Stimulated activated CD8-positive, alpha-beta memory T cell treated with anti-CD3 and anti-CD28 coated beads, Interleukin-4, amount 100 ng/mL, for 48 hours (primary cell): Measurements from ENCODE around the gene STAT3.
"Not testable (repeated sequence)": the region's sequence is repeated elsewhere in the genome, so short reads cannot be mapped to it uniquely, and the experiment has no call there.

Experiments used
- DNase-seq: peaks from one replicate; pipeline ENCODE4 v3.0.0-alpha.2; 2020

STAT3 gene

GRCh38 chr17:42408061-42408460, 19.8 kb upstream of the STAT3 start:
- no peak for DNase-seq

DNA sequence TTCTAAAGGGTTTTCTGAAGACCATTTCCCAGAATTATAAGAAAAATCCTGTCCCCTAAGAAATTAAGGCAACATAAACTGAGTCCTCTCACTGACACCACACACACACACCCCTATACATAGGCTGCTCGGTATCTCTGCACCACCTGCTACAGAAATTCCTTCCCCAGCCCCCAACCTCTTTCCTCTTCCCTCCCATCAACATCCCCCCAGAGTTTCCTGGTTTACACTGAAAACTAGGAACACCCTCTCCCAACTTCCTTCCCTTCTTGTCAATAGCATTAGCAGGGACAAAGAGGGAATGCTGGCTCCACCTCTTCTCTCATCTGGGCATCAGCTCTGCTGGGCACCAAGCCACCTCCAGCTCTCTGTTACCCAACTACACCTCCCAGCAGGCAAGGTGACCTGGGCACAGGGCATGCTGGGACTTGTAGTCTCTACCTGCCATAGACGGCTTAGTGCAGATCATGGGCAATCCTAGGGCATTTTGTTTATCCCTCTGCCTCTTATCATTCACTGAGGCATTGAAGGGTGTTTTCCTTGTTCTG, 19.1 kb upstream of the STAT3 start:
- peak; percentile 69 for DNase-seq

DNA sequence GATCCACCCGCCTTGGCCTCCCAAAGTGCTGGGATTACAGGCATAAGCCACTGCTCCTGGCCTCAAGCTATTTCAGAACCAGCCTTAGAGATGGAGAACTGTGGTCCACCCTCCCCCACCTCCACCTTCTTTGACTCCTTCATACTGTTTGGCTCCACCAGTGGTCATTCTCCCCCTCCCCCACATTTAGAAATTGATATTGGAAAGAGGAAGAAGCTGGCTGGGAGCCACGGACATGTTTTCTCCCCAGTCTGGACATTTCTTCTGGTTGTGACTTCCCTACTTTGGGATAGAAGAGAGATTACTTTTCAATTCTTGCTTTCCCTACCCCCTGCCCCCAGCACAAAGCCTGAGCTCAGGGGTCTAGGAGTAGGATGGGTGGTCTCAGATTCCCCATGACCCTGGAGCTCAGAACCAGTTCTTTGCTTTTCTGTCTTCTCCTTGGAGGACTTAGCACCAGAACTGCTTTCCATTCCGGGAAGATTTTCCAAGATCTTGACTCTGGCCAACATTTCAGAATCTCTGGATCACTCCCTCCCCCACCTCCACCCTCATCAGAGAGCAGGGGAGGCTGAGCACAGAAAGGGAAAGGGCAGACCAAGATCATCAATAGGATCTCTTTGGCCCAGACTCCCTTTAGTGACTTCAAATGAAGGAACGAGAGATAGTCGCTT, 18.5 kb upstream of the STAT3 start:
- DNase-seq = no peak

GRCh38 chr17:42405963-42406495, 17.8 kb upstream of the STAT3 start:
- peak; percentile 92 for DNase-seq

- DNase-seq = no peak
Observed at GRCh38 chr17:42405076-42405475, 16.8 kb upstream of the STAT3 start.

GRCh38 chr17:42404326-42405055, 16.2 kb upstream of the STAT3 start:
- DNase-seq = no peak

- DNase-seq = peak; percentile 79
Observed at GRCh38 chr17:42403150-42403549, 14.9 kb upstream of the STAT3 start.

- DNase-seq = no peak
Observed at GRCh38 chr17:42402117-42402516, 13.9 kb upstream of the STAT3 start.

DNA sequence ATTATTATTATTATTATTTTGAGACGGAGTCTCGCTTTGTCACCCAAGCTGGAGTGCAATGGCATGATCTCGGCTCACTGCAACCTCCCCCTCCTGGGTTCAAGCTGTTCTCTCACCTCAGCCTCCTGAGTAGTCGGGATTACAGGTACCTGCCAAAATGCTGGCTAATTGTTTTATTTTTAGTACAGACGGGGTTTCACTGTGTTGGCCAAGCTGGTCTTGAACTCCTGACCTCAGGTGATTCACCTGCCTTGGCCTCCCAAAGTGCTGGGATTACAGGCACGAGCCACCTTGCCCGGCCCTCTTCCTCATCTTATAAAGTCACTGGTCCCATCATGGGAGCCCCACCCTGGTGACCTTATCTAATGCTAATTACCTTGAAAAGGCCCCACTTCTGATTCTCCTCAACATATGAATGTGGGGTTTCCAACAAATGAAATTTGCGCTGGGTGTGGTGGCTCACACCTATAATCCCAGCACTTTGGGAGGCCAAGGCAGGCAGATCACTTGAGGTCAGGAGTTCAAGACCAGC, 12.7 kb upstream of the STAT3 start:
- DNase-seq = not testable (repeated sequence)

- no peak for DNase-seq
Observed at GRCh38 chr17:42399948-42400843, 12.0 kb upstream of the STAT3 start.

DNA sequence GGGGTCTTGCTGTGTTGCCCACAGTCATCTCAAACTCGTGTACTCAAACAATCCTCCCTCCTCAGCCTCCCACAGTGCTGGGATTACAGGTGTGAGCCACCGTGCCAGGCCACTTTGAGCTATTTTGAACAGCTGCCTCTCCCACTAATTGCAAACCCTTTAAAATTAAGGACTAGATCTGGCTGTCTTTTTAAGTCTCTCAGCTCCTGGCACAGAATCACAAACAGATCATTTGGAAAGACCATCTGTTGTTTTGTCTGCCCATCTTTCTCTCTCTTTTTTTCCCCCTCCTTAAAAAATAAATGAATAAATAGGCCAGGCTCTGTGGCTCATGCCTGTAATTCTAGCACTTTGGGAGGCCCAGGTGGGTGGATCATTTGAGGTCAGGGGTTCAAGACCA, 10.9 kb upstream of the STAT3 start:
- no peak for DNase-seq

- not testable (repeated sequence) for DNase-seq
Observed at GRCh38 chr17:42395601-42396000, 7.4 kb upstream of the STAT3 start.

GRCh38 chr17:42394838-42395237, 6.6 kb upstream of the STAT3 start:
- no peak for DNase-seq

DNA sequence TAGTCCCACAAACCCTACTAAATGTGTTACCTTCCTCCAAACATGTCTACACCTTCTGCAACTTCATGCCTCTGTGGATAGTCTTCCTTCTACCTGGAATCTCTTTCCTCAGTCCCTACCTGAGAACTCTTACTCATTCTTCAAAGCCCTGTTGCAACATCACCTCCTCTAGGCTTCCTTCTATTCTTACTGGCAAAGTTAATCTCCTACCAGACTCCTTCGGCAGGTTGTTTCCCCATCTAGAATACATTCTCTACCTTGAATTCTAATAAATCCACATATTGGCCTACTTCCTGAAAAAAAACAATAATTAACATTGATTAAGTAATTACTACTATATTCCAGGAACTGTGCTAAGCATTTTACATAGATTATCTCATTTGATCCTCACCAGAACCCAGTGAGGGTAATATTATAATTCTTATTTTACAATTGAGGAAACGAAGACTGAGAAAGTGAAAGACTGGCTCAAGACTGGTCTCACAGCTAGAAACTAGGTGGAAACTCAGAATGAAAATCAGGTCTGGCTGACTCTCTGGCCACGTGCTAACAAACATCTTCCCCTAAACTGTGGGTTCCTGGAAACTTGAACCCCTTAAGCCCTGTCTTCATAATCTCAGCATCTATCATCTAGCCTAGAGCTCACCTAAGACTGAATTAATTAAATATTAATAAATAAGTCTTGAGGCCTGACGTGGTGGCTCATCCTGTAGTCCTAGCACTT, 4.6 kb upstream of the STAT3 start:
- no peak for DNase-seq

DNA sequence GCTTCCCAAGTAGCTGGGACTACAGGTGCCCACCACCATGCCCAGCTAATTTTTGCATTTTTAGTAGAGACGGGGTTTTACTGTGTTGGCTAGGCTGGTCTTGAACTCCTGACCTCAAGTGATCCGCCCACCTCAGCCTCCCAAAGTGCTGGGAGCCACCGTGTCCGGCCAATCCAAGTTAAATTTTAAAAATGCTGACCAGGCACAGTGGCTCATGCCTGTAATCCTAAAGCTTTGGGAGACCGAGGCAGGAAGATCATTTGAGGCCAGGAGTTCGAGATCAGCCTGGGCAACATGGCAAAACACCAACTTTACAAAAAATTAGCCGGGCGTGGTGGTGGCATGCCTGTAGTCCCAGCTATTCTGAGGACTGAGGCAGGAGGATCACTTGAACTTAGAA, 3.2 kb upstream of the STAT3 start:
- DNase-seq = not testable (repeated sequence)

DNA sequence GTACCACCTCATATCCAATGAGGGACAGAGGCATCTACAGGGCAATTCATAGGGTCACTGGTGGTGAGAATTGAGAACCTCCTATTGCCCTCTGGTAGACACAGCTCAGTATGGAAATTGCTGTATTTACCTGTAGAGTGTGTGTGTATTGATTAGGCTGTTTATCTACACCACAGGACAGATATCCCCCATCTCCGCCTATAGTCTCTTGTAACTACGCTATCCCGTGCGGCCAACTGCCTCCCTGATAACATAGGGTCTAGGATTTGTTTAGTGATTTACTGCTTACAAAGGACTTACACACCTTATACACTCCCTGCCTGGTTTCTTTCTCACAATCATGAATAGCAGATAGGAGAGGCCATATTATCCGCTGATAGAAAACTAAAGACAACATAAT, 1.7 kb upstream of the STAT3 start:
- DNase-seq = no peak

GRCh38 chr17:42389135-42389417, 834 bp upstream of the STAT3 start:
- DNase-seq = no peak

DNA sequence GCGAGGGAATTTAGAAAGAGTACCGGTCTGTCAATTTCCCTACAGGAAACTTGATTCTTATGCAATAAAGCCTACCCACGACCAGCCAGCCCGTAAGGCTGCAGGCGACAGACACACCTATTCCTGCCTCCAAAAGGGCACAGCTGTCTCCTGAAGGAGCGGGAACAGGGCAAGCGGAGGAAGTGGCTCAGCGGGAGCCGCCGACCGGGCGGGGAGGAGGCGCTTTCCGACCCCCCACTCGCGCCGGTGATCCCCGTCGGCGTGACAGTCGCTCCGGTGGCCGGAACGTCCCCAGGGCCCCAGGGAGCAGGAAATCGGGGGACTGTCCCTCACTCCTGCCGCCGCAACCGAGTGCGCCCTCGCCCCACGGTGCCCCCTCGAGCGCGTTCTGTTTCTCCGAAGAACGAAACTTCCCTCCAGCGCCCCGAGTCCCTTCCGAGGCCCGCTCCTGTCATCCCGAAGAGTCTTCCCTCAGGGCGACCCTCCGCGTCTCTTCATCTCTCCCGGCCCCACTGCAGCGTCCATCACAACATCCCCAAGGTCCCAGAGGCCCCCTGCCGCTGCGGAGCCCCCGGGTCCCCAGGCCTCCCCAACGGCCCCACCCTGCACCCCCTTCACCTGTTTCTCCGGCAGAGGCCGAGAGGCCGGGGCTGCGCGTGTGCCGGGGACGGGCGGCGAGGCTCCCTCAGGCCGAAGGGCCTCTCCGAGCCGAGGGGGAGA, 421 bp downstream of the STAT3 start:
- peak; percentile 54 for DNase-seq

DNA sequence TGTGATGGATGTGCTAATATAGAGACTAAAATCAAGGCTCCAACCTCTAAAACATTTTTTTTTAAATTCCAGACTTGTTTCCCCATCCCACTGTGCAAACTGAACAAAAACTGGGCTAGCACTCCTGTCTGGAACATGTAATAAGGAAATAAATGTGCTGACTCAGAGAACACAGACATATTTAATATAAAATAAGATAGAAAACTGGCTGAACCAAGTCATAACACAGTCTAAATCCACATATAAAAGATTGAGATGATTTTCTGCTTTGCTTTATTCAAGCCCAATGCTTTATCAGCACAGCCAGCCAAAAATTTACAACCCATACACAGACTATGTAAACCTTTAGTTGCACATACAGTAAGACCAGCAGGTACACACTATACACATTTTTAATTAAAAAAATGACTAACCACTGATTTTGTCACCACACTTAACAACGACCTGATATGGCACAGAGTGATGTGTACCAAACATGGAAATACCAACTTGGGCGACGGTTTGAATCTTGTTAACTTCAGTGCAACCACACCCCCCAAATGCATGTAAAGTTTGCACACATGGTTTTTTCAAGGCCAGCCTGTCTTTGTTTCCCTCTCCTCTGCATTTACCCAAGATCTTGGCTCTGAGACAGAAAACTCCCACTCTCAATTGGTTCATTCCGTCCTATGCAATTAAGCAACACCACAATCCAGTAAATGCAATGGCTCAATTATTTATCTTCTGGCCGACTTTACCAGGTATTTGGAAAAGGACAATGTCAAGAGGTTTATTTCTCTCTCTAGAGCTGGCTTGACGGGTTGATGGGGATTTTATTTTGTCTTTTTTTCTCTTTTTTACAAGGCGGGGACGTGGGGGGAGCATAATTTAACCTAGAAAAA, 1.2 kb downstream of the STAT3 start:
- no peak for DNase-seq

DNA sequence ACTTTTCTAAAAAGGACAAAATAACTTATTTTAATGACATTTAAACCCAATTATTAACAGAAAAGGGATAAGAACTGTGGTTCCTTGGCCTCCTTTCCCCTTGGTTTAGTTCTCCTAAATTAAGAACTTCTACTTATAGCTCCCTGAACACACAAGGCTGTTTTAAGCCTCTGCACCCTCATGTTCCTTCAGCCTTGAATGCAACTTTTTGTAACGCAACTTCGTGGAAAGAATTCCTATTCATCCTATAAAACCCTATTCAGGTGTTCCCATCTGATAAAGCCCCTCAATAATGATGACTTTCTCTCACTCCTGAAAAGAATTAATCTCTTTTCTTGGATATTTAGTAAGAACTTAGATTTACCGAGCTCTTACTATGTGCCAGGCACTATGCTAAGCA, 6.3 kb downstream of the STAT3 start:
- DNase-seq = no peak

GRCh38 chr17:42380935-42381334, 7.3 kb downstream of the STAT3 start:
- DNase-seq = no peak
